Neuronal stem cell (in vitro differentiated cells): ENCODE results near the gene HOPX.
A peak's percentile ranks its signal among the peaks of the same experiment; 100 is the strongest.

Experiments used
- DNase-seq: peaks from one replicate; pipeline ENCODE4 v3.0.0-alpha.2; 2013; ENCODE audit warnings: low spot score
- H2AFZ ChIP-seq: one replicate; pipeline ENCODE4 v1.6.1; 2013; ENCODE audit warnings: mild to moderate bottlenecking, low read length, inconsistent platforms
- H2AK5ac ChIP-seq: 2 replicates; pipeline ENCODE4 v1.6.1; 2013; ENCODE audit warnings: low read depth, mild to moderate bottlenecking, inconsistent platforms, low read length, moderate library complexity, mixed read lengths
- H2BK120ac ChIP-seq: 2 replicates; pipeline ENCODE4 v1.6.1; 2013; ENCODE audit warnings: low read depth, mild to moderate bottlenecking, inconsistent platforms, low read length, moderate library complexity, mixed read lengths
- H2BK12ac ChIP-seq: one replicate; pipeline ENCODE4 v1.6.1; 2013; ENCODE audit warnings: low read length, inconsistent platforms
- H2BK15ac ChIP-seq: 2 replicates; pipeline ENCODE4 v1.6.1; 2013; ENCODE audit warnings: mild to moderate bottlenecking, low read length, inconsistent platforms, mixed read lengths
- H2BK5ac ChIP-seq: one replicate; pipeline ENCODE4 v1.6.1; 2013; ENCODE audit warnings: inconsistent platforms, mild to moderate bottlenecking, low read length, moderate library complexity
- H3K14ac ChIP-seq: one replicate; pipeline ENCODE4 v1.6.1; 2013; ENCODE audit warnings: low read length, inconsistent platforms
- H3K18ac ChIP-seq: 2 replicates; pipeline ENCODE4 v1.6.1; 2013; ENCODE audit warnings: low read length, inconsistent platforms
- H3K23ac ChIP-seq: 2 replicates; pipeline ENCODE4 v1.6.1; 2013; ENCODE audit warnings: low read depth, mild to moderate bottlenecking, mixed read lengths, low read length, inconsistent platforms; ENCODE audit not compliant: poor library complexity
- H3K27ac ChIP-seq: replicated peaks from 3 replicates; pipeline ENCODE4 v1.5.1; 2013; ENCODE audit warnings: low read length, inconsistent platforms
- H3K27me3 ChIP-seq, 3 experiments: 2 replicates each; pipeline ENCODE4 v1.6.1; 2013; ENCODE audit warnings: low read length in 3 of 3, mild to moderate bottlenecking in 2 of 3, inconsistent platforms in 1 of 3, low read depth in 1 of 3, mixed read lengths in 1 of 3, moderate library complexity in 1 of 3; ENCODE audit not compliant: control insufficient read depth in 3 of 3, insufficient read depth in 3 of 3
- H3K36me3 ChIP-seq, 2 donors: replicated peaks in 1 of 2; 2 replicates each; pipeline ENCODE4 v1.6.1; 2013; ENCODE audit warnings: low read length in 2 of 2; ENCODE audit not compliant: control insufficient read depth in 2 of 2, insufficient read depth in 2 of 2
- H3K4ac ChIP-seq: 2 replicates; pipeline ENCODE4 v1.6.1; 2013; ENCODE audit warnings: inconsistent platforms, mild to moderate bottlenecking, low read length, moderate library complexity
- H3K4me1 ChIP-seq, 2 donors: 1 replicate in 1 of 2; 2 replicates in 1 of 2; pipeline ENCODE4 v1.6.1; 2013; ENCODE audit warnings: low read length in 2 of 2, low read depth in 1 of 2; ENCODE audit not compliant: control insufficient read depth in 2 of 2, insufficient read depth in 1 of 2
- H3K4me2 ChIP-seq: one replicate; pipeline ENCODE4 v1.6.1; 2013; ENCODE audit warnings: mild to moderate bottlenecking, low read length, inconsistent platforms; ENCODE audit not compliant: insufficient read depth, poor library complexity, severe bottlenecking
- H3K4me3 ChIP-seq, 2 donors: 2 replicates each; pipeline ENCODE4 v1.5.1; 2013; ENCODE audit warnings: low read length in 2 of 2, mild to moderate bottlenecking in 2 of 2, inconsistent platforms in 1 of 2, moderate library complexity in 1 of 2
- H3K79me1 ChIP-seq: one replicate; pipeline ENCODE4 v1.6.1; 2013; ENCODE audit warnings: low read depth, mild to moderate bottlenecking, inconsistent platforms, low read length, moderate library complexity
- H3K9ac ChIP-seq: one replicate; pipeline ENCODE4 v1.6.1; 2013; ENCODE audit warnings: mild to moderate bottlenecking, low read depth, low read length, inconsistent platforms; ENCODE audit not compliant: poor library complexity
- H3K9me3 ChIP-seq, 2 donors: replicated peaks in 1 of 2; 2 replicates each; pipeline versions ENCODE3 to v1.6.1; 2013; ENCODE audit warnings: low read length in 2 of 2, mild to moderate bottlenecking in 2 of 2, inconsistent platforms in 1 of 2, low read depth in 1 of 2, mixed read lengths in 1 of 2, moderate library complexity in 1 of 2; ENCODE audit not compliant: control insufficient read depth in 2 of 2, insufficient read depth in 1 of 2
- H4K8ac ChIP-seq: one replicate; pipeline ENCODE4 v1.6.1; 2013; ENCODE audit warnings: low read depth, mild to moderate bottlenecking, inconsistent platforms, low read length, moderate library complexity
- H4K91ac ChIP-seq: one replicate; pipeline ENCODE4 v1.6.1; 2013; ENCODE audit warnings: low read length, low read depth, mild to moderate bottlenecking, inconsistent platforms; ENCODE audit not compliant: poor library complexity
- WGBS, 2 donors: extraction: QIAGEN DNeasy Blood & Tissue Kit; methylation state at CpG; one replicate each; pipeline ENCODE4 v1.1.7; 2013; ENCODE audit warnings: missing lambda C conversion rate in 2 of 2, mixed read lengths in 1 of 2; ENCODE audit not compliant: insufficient read length in 2 of 2, insufficient replicate concordance in 1 of 2; ENCODE audit errors: extremely low coverage in 2 of 2; 5-methylcytosine and 5-hydroxymethylcytosine counted together

HOPX gene

DNA sequence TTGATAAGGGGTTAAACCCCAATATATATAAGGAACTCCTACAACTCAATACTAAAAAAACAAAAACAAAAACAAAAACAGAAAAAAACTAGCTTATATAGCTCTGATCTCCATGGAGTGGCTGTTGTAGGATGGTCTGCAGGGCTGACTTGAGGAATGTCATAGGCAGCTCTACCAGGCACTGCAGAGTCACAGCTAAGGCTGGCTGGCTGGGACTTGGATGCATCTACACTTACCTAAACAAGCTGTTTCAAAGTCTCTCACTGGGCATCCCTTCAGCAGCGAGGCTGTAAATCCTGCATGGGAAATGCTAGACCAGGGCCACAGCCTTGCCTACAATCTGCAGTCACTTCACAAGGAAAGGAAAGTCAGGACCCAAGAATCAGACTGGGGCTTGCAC, 61.3 kb downstream of the HOPX start:
- Histone ChIP-seq H3K27ac (no peak overlapping the region), H3K4me3 (no peak overlapping the region), H2BK12ac (no peak overlapping the region), H2BK120ac (no peak overlapping the region), H3K14ac (no peak overlapping the region), H3K27me3 (peaks cover 0 to 3% (median 0%) of the 10 kb centered on the region in 3 experiments), H3K79me1 (no peaks in the 10 kb centered on the region), H2BK5ac (no peak overlapping the region), H3K4me2 (no peak overlapping the region), H3K23ac (no peak overlapping the region), H4K91ac (no peak overlapping the region), H3K9ac (no peak overlapping the region), H3K9me3 (no peaks in the 10 kb centered on the region), H3K36me3 (no peaks in the 10 kb centered on the region), H2AK5ac (no peak overlapping the region), H3K4me1 (no peaks in the 10 kb centered on the region), H3K18ac (peak overlapping the region; percentile 77), H2BK15ac (no peak overlapping the region), H4K8ac (no peak overlapping the region), H2AFZ (no peak overlapping the region), H3K4ac (no peak overlapping the region)
- no CpG with 5 or more reads among the region's 1 CpG for WGBS, 2 donors
- DNase-seq: no peak

DNA sequence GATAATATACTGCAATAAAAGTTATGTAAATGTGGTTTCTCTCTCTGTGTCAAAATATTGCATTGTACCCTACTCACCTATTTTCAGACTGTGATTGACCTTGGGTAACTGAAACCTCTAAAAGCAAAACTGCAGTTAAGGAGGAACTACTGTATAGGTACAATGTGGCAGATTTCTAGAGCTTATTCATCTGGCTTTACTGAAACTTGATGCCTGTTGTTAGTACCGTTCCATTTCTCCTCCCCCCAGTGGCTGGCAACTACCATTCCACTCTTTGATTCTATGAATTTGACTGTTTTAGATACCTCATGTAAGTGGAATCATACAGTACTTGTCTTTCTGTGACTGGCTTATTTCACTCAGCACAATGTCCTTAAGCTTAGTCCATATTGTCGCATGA, 61.9 kb downstream of the HOPX start:
- Histone ChIP-seq H3K14ac (no peak overlapping the region), H3K18ac (no peak overlapping the region), H3K79me1 (no peaks in the 10 kb centered on the region), H3K4me1 (no peaks in the 10 kb centered on the region), H2BK5ac (no peak overlapping the region), H2AFZ (no peak overlapping the region), H3K9ac (no peak overlapping the region), H2BK120ac (no peak overlapping the region), H3K36me3 (no peaks in the 10 kb centered on the region), H2BK15ac (no peak overlapping the region), H4K8ac (no peak overlapping the region), H2AK5ac (no peak overlapping the region), H3K4me3 (no peak overlapping the region), H4K91ac (no peak overlapping the region), H3K4ac (no peak overlapping the region), H2BK12ac (no peak overlapping the region), H3K23ac (no peak overlapping the region), H3K4me2 (no peak overlapping the region), H3K27me3 (peaks cover 0 to 3% (median 0%) of the 10 kb centered on the region in 3 experiments), H3K9me3 (no peaks in the 10 kb centered on the region), H3K27ac (no peak overlapping the region)
- no CpG with 5 or more reads among the region's 2 CpGs for WGBS, 2 donors
- DNase-seq: no peak

DNA sequence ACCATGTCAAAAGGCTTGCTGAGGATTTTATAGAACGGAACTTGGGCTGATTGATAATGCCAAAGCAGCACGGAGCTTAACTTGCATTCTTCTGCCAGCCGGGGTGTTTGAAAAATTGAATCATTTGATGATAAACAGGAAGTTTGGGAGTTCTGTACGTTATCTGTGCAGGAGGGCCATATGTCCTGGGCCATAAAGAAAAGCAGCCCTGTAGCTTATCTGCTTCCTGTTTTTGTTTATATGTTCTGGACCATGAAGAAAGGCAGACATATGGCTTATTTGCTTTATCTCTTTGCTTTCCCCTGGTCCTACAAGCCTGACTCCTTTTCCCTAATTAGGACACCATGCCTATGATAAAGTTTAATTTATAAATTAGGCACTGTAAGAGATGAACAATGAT, 62.4 kb downstream of the HOPX start:
- Histone ChIP-seq H2BK12ac (no peak overlapping the region), H3K4me2 (no peak overlapping the region), H4K8ac (no peak overlapping the region), H3K4ac (no peak overlapping the region), H3K79me1 (no peaks in the 10 kb centered on the region), H2BK15ac (no peak overlapping the region), H3K9ac (no peak overlapping the region), H4K91ac (no peak overlapping the region), H3K18ac (no peak overlapping the region), H2BK120ac (no peak overlapping the region), H3K9me3 (no peaks in the 10 kb centered on the region), H2BK5ac (no peak overlapping the region), H3K14ac (no peak overlapping the region), H2AFZ (no peak overlapping the region), H3K27me3 (peaks cover 0 to 3% (median 0%) of the 10 kb centered on the region in 3 experiments), H3K36me3 (no peaks in the 10 kb centered on the region), H3K4me3 (no peak overlapping the region), H3K27ac (no peak overlapping the region), H3K4me1 (no peaks in the 10 kb centered on the region), H3K23ac (no peak overlapping the region), H2AK5ac (no peak overlapping the region)
- no peak for DNase-seq
- no CpG with 5 or more reads among the region's 4 CpGs for WGBS, 2 donors

DNA sequence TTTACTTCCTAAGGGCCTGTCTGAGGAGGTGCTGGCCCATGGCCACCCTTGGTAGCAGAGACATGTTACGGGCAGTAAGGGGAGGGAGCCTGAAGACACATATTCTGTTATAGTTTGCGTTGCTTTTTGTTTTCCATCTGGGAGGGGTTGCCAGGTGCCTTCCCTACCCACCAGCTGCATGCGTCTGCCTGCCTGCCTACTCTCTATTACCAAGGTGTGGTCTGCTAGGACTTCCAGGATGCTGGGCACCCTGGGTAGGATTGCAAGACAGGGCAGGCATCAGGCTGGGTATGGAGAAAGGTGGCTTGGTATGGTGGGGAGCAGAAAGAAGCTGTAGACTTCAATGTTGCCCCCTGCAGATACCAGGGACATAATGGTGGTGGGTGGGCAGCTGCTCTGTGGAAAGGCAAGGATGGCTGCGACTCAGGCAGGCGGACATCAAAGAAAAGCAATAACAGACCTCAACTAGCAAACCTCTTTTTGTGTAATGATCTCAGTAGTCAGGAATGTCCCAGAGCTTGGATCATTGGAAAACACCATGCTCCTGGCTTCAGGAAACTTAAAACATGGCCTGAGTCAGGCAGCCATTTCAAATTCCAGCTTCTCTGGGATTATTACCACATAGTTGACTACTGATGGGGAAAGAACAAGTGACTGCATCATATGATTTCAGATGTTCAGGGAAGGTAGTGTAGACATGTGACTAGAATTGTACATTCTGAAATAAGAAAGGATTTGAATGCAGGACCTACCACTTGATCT, 67.8 kb downstream of the HOPX start:
- Histone ChIP-seq H3K14ac (no peak overlapping the region), H3K4ac (no peak overlapping the region), H3K23ac (no peak overlapping the region), H3K4me2 (no peak overlapping the region), H3K27ac (no peak overlapping the region), H2AFZ (no peak overlapping the region), H4K91ac (no peak overlapping the region), H3K9me3 (no peaks in the 10 kb centered on the region), H2BK15ac (no peak overlapping the region), H3K18ac (no peak overlapping the region), H4K8ac (no peak overlapping the region), H3K27me3 (peaks cover 0 to 3% (median 0%) of the 10 kb centered on the region in 3 experiments), H2BK12ac (no peak overlapping the region), H3K36me3 (no peaks in the 10 kb centered on the region), H2BK5ac (no peak overlapping the region), H2AK5ac (no peak overlapping the region), H3K4me3 (no peak overlapping the region), H3K79me1 (no peaks in the 10 kb centered on the region), H3K4me1 (peaks cover 0 to 1% of the 10 kb centered on the region in 2 donors), H2BK120ac (no peak overlapping the region), H3K9ac (no peak overlapping the region)
- WGBS, 2 donors: no CpG with 5 or more reads among the region's 5 CpGs
- no peak for DNase-seq
